GM21786 (cell line): Measurements from ENCODE around the gene SPPL3.

ENCODE experiments used
- ATAC-seq: cut with Tn5 transposase; IDR thresholded peaks from one replicate; pipeline ENCODE4 v1.9.1; 2021; ENCODE audit not compliant: unreplicated experiment

The SPPL3 gene

DNA sequence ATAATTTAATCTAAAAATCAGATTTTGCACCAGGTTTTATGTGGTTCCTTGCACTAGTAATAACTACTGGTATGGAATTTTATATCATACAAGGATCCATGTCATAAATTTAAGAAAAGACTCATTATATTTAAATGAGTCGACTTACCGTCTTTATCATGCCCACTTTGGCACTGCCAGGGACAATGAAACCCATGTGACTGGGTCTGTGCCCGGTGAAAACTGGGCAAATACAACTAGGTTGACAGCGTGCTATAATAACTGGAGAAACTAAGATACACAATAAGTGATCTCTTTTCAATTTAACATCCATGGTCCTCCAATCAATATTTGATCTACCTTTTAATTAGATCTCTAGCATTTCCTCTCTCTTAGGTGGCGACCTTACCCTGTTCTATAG lies 114.0 kb downstream of the SPPL3 start:
- no peak for ATAC-seq

DNA sequence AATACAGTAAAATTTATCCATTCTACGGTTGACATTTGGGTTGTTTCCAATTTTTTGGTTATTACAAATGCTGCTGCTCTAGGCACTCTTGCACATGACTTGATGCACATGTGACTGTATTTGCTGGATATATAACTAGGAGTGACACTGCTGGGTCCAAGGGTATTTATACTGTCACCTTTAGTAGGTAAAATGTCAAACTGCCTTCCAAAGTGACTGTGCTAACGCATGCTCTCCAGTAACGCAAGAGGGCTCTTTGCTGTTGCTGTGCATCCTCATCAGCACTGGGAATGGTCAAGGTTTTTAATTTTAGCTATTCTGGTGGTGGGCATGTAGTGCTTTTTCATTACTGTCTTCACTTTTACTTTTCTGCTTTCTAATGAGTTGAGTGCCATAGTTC lies 116.3 kb downstream of the SPPL3 start:
- ATAC-seq = no peak

DNA sequence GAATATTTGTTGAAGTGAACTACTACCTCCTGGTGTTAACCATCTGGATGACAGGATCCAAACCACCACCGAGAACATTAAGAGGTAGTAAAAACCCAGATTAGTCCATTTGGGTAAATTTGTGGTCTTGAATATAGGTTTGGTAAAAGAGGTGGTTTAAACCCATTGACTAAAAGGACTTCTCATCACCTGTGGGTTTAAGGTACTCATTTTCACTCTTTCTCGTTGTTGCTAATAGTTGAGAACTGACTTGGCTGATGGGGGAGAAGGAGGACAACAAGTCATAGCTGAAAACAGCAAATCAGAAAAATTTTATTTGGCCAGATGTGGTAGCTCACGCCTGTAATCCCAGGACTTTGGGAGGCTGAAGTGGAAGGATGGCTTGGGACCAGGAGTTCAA lies 119.4 kb downstream of the SPPL3 start:
- no peak for ATAC-seq

DNA sequence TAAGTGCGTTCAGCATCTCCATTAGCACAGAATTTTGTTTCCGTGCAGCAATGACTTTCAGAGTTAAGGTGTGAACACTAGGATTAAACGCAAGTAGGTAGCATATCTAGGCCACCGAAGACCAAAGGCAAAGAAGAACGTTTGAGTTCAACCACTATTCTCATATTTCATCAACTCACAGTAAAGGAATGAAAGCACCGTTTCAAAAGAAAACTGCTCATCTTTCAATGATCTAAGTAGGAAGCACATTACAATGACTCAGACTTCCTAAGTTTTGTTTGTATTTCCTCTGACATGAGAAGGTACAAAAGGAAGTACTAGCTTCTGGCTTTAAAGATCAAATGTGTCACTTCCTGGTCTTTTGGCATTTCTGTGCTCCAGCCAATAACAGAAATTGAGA lies 121.0 kb downstream of the SPPL3 start:
- ATAC-seq = no peak

DNA sequence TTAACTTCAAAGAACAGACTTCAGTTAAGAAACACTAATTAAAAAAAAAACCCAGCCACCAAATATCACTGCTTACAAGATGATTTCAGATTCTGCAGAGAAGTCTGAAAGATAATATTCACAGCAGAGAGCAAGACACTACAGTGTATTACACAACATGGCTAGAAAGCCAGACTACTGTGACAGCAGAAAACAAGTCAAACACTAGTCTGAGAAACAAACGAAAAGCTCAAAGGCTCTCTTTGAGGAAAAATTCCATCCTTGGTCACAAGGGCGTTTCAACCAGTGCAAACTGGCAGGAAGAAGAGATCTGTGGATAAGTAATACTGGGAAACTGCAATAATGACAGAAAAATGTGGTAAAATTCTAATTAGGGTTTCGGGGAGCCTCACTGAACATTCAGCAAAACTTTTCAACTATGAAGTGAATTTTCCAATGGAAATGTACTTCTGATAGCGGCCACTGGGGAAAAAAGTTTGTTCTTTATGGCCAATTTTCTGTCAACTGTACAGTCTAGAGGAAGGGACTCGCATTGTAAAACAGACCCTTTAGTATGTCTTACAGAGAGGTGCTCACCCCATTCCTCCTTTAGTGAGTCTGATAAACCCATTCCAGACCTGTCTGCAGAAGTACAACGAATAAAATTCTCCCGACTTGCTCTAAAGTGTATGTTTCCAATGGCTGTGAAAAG lies 128.2 kb downstream of the SPPL3 start:
- no peak for ATAC-seq

DNA sequence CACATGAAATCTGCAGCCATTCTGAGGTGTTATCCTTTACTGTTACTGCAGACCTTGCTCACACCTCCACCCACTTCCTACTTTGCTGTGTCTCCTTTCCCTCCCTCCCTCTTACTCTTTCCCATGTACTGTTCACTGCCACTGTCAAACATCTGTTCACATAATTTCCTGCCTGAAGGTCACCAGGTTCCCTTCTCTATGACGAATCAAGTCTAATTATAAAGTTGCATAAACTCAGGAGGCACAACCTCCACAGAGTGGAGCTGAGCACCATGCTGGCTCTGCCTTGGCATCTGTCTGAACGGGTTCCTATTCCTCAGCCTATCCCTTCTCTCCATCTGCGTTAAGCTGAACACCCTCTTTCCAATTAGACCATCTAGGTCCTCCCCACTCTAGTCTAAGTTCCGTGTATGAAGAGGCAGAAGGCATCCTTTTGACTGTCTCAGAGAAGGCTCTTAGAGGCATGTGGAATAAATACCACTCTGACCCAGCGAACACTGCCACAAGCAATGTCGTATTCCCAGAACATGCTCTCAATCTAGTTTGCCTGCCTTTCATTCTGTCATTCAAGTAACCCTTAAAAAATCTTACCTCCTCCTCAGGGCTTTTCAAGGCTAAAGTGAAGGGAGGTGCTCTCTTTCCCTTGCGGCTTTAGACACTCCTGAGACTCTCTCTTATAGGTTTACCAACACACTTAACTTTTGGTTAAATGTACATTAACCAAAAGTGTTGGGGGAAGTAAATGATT lies 129.8 kb downstream of the SPPL3 start:
- no peak for ATAC-seq

DNA sequence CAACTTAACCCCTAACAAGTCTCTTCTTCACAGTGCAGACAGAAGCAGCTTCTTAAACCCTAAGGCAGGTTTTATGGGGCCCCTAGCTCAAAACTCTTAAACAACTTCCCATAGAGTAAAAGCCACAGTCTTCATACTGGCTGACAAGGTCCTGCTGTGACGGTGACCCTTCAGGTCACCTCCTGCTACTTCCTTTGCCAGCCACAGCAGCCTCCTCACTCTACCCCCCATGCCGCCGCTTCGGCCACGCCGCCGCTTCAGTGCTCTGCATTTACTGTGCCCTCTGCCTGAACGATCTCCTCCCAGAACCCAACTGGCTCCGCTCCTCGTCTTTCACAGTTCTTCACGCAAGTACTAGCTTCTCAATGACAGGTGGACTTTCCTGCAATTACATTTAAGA lies 133.1 kb downstream of the SPPL3 start:
- ATAC-seq = no peak

DNA sequence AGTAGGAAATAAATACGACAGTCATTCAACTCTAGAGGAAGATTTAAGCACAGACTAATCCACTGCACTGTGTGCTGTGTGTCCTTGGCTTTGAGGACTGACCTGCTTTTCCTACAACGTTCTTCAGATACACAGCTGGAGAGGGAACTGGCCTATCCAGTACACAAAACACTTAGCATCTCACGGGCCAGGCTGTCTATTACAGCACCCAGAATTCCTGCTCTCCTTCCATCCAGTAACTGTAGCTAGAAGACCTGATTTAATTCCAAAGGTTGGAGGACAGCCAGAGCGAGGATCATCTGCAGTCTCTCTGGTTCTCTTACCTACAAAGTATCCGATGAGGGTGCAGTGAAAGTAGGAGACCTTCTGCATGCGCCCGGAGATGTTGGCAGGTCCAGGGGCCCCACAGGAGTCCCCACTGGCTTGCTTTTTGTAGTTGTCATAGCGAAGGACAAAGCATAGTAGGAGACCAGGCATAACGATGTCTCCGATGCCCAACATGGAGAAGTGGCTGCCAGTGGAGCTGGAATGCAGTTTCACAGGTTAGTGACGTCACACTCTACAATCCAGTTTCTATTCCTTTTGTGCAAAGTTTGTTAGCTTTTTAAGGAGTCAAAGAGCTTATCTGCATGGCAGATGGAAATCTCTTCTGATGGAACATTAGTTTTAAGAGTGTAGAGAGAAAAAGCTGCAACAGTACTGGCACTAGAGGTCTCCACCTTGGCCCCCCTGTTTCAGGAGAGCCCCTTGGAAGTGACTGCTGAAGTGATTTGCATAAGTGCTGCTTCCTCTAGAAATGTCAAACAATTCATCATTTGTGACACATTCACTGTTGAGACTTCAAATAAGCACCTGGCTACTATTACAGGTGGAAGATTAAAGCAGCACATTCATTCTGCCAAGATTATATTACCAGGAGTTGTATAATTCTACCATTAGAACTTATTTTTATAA lies 136.8 kb downstream of the SPPL3 start:
- no peak for ATAC-seq

DNA sequence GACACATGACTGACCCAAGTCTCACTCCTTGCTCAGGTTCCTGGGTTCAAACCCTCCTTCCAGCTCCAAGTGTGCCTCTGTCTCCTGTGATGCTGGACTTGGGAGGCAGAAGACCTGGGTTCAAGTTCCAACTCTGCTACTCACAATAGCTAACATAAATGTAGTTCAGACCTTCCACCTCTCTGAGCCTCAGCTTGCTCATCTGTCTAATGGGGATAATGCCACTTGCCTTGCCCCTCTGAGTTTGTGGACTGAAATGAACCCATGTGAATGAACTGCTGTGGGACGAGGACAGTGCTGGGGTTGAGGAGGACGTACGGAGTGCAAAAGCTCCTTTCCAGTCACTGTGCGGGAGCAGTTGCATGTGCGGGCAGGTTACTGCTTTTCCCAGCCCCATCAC lies 137.6 kb downstream of the SPPL3 start:
- ATAC-seq = no peak

DNA sequence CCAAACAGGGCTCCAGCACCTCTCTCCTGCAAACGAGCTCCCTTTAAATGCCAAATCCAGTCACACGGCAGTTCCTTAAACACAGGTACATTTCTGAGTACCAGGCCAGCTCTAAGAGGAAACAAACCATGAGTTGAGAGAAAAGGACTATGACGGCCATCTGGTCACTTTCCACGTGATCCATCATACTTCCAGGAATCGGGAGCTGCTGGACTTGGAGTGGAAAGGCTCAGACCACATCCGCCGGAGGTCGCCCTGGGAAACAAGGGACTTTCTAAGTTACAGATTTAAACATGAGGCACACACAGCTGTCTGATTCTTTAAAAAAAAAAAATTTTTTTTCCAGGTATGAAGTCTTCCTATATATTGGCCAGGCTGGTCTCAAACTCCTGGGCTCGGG lies 139.3 kb downstream of the SPPL3 start:
- no peak for ATAC-seq

DNA sequence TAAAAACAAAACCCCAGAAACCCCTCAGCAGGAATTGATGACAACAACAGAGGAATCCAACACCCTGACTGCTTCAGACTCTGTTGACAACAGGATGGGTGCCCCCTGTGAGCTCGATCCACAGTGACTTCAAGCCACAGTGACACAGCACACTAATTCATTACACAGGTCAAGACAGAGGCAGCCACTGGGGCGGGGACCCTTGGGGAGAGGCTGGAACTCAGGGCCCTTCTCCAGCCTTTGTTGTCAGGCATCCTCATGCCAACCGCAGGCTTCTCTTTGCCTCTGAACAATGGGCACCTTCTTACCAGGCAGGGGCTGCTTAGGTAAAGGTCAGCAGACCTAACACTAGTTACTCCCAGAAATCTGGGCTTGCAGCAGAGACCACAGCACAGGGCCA lies 140.9 kb downstream of the SPPL3 start:
- no peak for ATAC-seq

DNA sequence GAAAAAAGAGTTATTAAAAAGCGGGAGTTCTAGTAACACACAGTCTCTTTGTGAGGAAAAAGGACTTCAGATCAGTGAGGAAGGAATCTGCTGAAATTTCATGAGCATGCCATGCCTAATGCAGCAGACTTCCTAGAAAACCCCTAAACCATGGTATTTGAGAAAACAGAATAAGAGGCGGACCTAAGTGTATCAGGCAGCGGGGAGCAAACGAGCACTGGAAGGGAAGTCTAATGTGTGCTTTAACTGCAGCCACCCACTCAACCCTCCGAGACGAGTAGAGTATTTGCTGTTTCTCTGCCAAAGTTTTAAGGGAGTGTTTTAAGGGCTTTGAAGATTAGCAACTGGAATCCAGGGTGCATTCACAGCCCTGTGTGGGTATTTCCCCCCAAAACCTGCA lies 142.1 kb downstream of the SPPL3 start:
- ATAC-seq = no peak

DNA sequence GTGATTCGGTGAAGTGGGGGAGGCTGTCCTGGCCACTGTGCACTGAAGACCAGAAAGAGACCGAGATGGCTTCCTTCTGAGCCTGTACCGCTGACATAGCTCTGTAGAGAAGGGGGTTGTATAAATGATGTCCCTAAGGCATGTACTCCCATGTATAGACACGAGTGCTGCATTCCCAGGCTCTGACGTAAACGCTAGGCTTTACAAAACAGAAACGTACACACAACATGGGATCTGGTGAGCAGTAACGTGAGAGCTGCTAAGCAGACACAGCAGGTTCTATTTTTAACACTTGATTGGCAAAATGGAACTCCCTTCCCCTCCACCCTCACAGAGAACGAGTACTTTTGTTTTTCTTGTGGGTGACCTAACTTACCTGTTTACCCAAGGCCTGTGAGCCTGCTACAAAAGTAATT lies 142.6 kb downstream of the SPPL3 start:
- ATAC-seq = no peak

DNA sequence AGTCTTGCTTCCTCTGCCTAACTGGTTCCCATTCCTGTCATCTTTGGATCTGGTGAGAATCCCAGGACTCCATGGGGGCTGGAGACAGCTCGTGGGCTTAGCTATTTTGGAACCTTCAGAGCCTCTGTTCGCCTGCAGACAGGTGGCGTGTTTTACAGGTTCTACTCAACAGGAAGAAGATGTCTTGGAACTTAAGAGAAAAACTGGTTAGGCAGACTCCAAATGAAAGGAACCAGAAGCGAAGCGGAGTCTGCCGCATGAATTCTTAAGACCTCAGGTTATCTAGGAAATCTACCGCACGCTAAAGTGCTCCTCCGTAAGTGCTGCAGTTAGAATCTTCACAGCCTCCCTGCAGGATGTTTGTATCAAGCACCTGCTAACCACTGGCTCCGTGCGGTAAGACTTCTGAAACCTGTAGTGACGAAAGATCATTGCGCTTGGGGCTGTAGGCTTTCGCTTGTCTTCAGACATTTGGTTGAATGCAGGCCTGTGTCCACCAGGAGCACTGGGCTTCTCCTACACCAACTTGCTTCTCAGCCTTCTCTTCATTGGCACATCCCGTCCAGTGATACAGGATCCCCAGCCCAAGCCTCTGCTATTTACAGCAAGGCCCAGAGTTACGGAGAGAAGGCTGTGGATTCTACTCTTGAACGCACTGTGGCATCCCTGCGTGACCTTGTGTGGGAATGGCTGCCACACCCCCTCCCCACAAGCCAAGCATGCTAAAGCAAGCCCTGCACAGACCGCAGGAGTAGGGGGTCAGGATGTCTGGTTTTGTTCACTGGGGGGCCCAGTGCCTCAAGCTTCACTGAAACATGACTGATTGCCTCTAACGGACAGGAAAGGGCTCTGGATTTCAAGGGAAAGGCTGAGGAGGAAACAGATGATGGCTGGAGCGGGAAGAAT lies 143.6 kb downstream of the SPPL3 start:
- ATAC-seq = no peak

DNA sequence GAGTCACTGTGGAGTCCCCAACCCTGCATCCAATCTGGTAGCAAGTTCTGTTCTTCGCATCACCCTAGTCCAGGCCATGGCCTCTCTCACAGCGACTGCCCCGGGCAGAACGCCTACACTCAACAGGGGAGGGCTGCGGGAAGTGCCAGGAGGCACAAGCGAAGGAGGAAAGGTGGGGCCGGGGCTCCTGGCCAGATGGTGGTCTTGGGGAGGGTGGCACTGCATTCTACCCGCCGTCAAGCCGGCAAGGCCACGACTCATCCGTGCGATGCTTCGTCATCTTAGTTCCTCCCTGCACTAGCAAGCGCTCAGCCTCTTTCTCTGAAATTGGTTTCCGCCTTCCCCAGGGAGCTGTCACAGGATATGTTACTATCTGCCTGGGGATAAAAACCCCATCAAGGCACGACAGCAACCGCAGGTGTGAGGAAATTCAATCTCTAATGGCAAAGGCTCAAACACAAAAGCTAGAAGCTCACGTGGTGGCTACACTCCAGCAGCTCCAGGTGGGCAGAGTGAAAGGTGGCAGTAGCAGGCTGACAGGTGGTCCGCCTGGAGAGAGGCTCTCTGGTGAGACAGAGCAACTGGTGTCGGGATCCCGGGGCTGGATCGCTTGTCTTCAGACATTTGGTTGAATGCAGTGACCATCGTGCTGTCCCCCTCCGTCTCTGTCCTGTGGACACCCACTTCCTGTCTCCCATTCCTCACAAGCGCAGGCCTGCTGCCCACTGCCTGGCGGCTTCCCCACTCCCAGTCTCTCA lies 144.4 kb downstream of the SPPL3 start:
- no peak for ATAC-seq

DNA sequence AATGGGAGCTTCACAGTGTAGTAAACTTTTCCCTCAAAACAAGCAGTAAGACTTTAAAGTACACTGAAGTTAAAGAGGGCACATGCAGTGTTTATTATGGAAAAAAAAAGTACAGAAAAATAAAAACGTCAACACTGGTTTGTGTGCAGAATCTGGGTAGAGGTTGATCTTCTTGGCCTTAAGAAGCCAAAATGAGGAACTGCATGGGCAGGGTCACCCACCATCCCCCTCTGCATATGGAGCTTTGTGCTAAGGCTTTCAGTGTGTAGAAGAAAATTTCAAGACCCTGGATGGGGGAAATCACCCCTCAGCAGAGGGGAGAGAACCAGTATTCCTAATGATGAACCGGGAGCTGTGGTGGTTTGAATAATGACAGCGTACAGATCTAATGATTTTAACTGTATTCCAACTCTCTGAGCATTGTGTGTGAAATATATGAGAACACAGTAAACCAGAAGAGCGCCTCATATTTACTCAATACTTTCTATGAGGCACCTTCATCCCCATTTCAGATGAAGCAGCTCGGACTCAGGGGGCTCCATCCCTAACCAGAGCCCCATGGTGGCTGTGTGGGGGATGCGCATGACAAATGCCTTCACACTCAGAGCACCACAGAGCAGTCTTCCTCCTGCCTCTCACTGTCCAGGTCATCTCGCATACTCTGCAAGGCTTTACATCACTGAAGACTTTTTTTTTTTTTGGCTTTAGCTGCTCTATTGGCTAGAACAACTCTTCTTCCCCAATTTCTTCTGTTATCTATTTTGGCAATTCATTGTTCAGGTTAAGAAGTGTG lies 145.2 kb downstream of the SPPL3 start:
- no peak for ATAC-seq

DNA sequence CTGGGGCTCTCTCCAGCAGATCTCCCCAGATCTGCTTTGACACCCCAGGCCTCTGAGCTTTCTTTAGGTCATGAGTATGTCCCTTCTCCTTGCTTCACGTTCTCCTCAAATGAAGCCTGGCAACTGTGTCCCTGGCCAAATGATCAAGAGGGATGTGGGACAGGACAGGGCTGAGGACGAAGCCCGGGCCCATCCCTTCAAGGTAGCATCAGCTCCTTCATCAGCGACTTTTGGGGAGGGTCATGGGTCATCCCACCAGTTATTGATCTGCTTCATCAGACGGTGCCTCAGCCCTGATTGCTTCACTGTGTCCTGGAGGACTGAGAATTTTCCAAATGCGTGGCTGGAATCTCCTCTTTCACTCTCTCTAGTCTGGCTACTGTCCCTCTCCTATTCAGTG lies 146.2 kb downstream of the SPPL3 start:
- ATAC-seq = no peak

DNA sequence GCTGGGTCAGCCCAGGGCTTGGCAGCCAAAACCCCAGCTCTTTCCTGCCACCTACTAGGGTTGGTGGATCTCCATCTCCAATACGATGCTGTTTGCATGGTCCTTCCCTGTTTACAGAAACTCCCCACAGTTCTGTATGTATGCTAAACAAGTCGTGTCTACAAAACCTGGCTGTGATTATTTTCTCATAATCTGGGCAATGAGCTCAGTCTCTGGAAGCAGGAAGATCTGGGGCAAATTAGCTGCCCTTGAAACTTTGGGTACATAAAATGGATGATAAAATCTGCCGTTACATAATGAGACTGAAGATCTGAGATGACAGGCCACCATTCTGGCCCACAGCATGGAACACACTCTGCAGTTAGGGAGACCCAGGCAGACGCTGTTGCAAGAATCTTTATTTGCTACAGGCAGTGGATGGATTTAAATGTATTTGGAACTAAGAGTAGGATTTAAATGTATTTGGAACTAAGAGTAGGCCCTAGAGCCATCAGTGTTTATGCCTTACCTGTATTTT lies 146.9 kb downstream of the SPPL3 start:
- ATAC-seq = no peak

DNA sequence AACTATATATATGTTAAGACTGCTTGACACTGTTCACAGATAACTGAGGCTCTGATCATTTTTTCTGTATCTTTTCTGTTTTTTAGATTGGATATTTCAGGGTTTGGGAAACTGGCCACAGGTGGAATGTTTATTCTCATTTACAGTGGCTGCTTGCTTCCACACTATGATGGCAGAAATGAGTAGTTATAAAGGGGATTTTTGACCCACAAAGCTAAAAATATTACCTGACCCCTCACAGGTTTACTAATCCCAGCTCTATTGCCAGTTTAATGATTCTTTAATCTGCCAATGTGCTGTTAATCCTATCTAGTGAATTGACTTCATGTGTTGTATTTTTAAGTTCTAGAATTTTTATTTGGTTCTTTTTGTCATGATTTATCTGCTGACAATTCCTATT lies 148.9 kb downstream of the SPPL3 start:
- no peak for ATAC-seq
